ENCODE measurements around the gene TMC7. TPM values are rescaled to one million over a fixed set of nuclear protein-coding genes. Genes with fewer than 3 reads are reported as not detected.

TMC7 gene
- total and polyA plus RNA-seq, 2 of the 8 experiments (the other 6 are each of a cell fraction or from before 2014, with no cell fraction given) = 2.3 to 2.6 TPM

DNA sequence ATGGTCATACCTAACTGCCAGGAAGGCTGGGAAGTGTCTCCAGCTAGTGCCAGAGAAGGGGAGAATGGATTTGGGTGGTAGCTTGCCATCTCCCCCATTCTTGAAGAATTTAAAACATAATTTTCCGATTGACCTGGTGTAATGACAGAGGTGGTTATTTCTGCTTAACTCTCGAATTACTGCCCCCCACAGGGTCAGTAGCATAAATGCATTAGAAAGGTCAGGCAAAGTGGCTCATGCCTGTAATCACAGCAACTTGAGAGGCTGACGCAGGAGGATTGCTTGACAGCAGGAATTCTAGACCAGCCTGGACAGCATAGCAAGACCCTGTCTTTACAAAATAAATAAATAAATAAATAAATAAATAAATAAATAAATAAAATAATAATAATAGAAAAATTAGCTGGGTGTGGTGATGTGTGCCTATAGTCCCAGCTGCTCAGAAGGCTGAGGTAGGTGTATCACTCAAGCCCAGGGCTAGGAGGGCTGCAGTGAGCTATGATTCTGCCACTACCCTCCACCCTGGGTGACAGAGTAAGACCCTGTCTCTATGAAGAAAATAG is 27.5 kb downstream of the TMC7 start:
- Histone ChIP-seq H3K14ac (ENCODE audit: insufficient read length) (no peak overlapping the region), H3K4me1 (replicated peaks in 1 of 4; ENCODE audit: control insufficient read depth in 3 of 4, insufficient read depth in 4 of 4, low read length in 3 of 4) (0 out of 7 replicates have a peak, but pooled peaks cover 0 to 4% (median 0%) of the 10 kb centered on the region in 4 experiments), H3K79me1 (ENCODE audit: low read depth, low read length) (no peaks in the 10 kb centered on the region), H2BK5ac (ENCODE audit: low read depth, low read length) (no peak overlapping the region), H3K79me2 (ENCODE audit: control insufficient read depth in 1 of 2, insufficient read depth in 2 of 2, low read length in 2 of 2) (no peaks in the 10 kb centered on the region), H3K27me3 (replicated peaks in 1 of 4; ENCODE audit: control insufficient read depth in 3 of 4, extremely low read depth in 1 of 4, insufficient read depth in 3 of 4, low read length in 3 of 4) (no peaks in the 10 kb centered on the region), H3K27ac (ENCODE audit: low read depth, low read length) (0 out of 2 replicates have a peak overlapping the region, but pooled peaks have one; percentile 10), H3K36me3 (ENCODE audit: control insufficient read depth in 2 of 4, insufficient read depth in 4 of 4, low read length in 3 of 4) (peaks cover 0 to 6% (median 2%) of the 10 kb centered on the region in 4 experiments; a peak in 2 of 8 replicates), H2AK5ac (ENCODE audit: low read depth, low read length) (no peak overlapping the region), H3K56ac (replicated peaks; ENCODE audit: insufficient read length, low read depth, low read length) (no peak overlapping the region), H2BK12ac (ENCODE audit: low read depth, low read length) (no peak overlapping the region), H2BK15ac (ENCODE audit: low read length) (no peak overlapping the region), H4K5ac (ENCODE audit: insufficient read length, low read depth, low read length) (no peak overlapping the region), H3K9me3 (ENCODE audit: insufficient read depth in 2 of 2, low read depth in 1 of 2, low read length in 1 of 2) (peaks cover 4 to 5% of the 10 kb centered on the region in 2 experiments; a peak in 2 of 4 replicates), H4K8ac (ENCODE audit: extremely low read depth, insufficient read depth, low read length) (no peak overlapping the region), H4K20me1 (replicated peaks in 1 of 2; ENCODE audit: control insufficient read depth in 1 of 2, insufficient read depth in 2 of 2, low read length in 2 of 2) (no peaks in the 10 kb centered on the region), H3K4me3 (ENCODE audit: extremely low read depth in 1 of 4, insufficient read depth in 2 of 4, low read depth in 3 of 4, low read length in 4 of 4) (no peak overlapping the region), H3K9ac (replicated peaks in 1 of 4; ENCODE audit: extremely low read depth in 1 of 4, low read depth in 3 of 4, low read length in 3 of 4) (no peak overlapping the region), H2BK120ac (replicated peaks; ENCODE audit: low read depth, low read length) (no peak overlapping the region), H3K23me2 (ENCODE audit: low read depth, low read length) (no peaks in the 10 kb centered on the region), H3K4me2 (ENCODE audit: insufficient read depth in 1 of 2, low read depth in 2 of 2, low read length in 2 of 2) (no peak overlapping the region), H4K91ac (replicated peaks; ENCODE audit: insufficient read length, low read length) (no peak overlapping the region), H3K18ac (ENCODE audit: extremely low read depth, low read length) (no peak overlapping the region), H3K23ac (ENCODE audit: insufficient read length) (no peak overlapping the region), H2AFZ (ENCODE audit: low read length) (no peak overlapping the region), H2BK20ac (ENCODE audit: low read length) (no peak overlapping the region), H3K4ac (replicated peaks; ENCODE audit: insufficient read length, low read depth, low read length) (no peak overlapping the region)
- FAIRE-seq (no peak), DNase-seq (ENCODE audit: low read depth in 1 of 2, low spot score in 2 of 2) (no peak)
- ChIA-PET CTCF (ENCODE audit: partially characterized antibody) (interaction anchor here (0.9 to 1.2 kb wide), 2 partner anchors 28 to 160 kb away, joined by 3 to 4 read pairs; no protein-coding TSS in a partner anchor), POLR2A (ENCODE audit: partially characterized antibody) (interaction anchor here (0.8 to 1.0 kb wide), 2 partner anchors 15 to 28 kb away, joined by 3 read pairs; partner anchors contain the start of gene TMC7)
- 92% methylated on average over 3 of the region's 3 CpGs; no CpG with 5 or more reads in 1 of the 2 experiments for WGBS, 2 experiments (ENCODE audit: extremely low coverage in 1 of 2, insufficient coverage in 1 of 2, insufficient read length in 1 of 2, insufficient replicate concordance in 2 of 2, low coverage in 1 of 2, low lambda C conversion rate in 2 of 2, missing lambda C conversion rate in 1 of 2)
- no peak for TF ChIP-seq RAD21 (IDR thresholded peaks at IDR 0.05 in 1 of 2, conservative IDR thresholded peaks at IDR 0.05 in 1 of 2; ENCODE audit: low read depth in 2 of 2, low read length in 2 of 2)
- no peak for TF ChIP-seq MAFK (IDR thresholded peaks at IDR 0.05; ENCODE audit: low read depth, low read length)
- TF ChIP-seq CHD2 (IDR thresholded peaks at IDR 0.05; ENCODE audit: low read length) = no peak
- TF ChIP-seq BCL11A (IDR thresholded peaks at IDR 0.05; ENCODE audit: low read depth in 2 of 2, low read length in 2 of 2) = no peak
- TF ChIP-seq NANOG (IDR thresholded peaks at IDR 0.05; ENCODE audit: insufficient read depth, low read depth, low read length, poor library complexity, severe bottlenecking) = no peak
- no peak for TF ChIP-seq TCF12 (IDR thresholded peaks at IDR 0.05; ENCODE audit: low read depth, low read length)
- no peak for TF ChIP-seq JUND (IDR thresholded peaks at IDR 0.05; ENCODE audit: low read length)
- TF ChIP-seq, protein P1, sequence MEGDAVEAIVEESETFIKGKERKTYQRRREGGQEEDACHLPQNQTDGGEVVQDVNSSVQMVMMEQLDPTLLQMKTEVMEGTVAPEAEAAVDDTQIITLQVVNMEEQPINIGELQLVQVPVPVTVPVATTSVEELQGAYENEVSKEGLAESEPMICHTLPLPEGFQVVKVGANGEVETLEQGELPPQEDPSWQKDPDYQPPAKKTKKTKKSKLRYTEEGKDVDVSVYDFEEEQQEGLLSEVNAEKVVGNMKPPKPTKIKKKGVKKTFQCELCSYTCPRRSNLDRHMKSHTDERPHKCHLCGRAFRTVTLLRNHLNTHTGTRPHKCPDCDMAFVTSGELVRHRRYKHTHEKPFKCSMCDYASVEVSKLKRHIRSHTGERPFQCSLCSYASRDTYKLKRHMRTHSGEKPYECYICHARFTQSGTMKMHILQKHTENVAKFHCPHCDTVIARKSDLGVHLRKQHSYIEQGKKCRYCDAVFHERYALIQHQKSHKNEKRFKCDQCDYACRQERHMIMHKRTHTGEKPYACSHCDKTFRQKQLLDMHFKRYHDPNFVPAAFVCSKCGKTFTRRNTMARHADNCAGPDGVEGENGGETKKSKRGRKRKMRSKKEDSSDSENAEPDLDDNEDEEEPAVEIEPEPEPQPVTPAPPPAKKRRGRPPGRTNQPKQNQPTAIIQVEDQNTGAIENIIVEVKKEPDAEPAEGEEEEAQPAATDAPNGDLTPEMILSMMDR (IDR thresholded peaks at IDR 0.05; ENCODE audit: control extremely low read depth in 1 of 3, insufficient read depth in 1 of 3, low read depth in 1 of 3, low read length in 3 of 3) = no peak
- no peak for TF ChIP-seq SIRT6 (IDR thresholded peaks at IDR 0.05; ENCODE audit: low read length)
- TF ChIP-seq CHD1 (IDR thresholded peaks at IDR 0.05; ENCODE audit: low read depth, low read length) = no peak

All from H1 (cell line).